ENCODE measurements around the gene MORC2. TPM values are rescaled to one million over a fixed set of nuclear protein-coding genes. Genes with fewer than 3 reads are reported as not detected.

MORC2 gene
- total RNA-seq, 4 donors from 2014 or later = 19.4 to 21.6 (median 20.9) TPM

DNA sequence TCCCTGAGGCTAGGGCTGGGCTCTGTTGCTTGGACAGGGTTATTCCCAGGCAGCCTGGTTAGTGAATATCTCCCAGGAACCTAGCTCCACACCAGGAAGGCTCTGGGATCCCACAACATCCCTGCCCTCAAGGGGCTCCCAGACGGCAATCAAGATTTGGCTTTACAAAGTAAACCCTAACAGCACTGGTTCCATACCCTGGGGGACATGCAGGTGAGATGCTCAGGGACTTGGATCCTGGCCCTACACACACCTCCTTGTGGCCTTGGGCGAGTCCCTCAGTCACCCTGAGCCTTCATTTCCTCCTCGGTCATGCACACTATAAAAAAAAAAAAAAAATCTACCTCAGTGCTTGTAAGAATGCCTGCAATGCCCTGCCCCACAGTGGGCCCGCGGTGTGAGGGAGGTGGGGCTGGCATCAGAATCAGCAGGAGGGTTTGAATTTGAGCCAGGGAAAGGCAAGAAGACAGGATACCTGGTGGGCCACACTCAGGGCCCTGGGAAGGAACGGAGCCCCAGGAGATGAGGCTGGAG lies 86.3 kb downstream of the MORC2 start:
- TF ChIP-seq, protein P1, sequence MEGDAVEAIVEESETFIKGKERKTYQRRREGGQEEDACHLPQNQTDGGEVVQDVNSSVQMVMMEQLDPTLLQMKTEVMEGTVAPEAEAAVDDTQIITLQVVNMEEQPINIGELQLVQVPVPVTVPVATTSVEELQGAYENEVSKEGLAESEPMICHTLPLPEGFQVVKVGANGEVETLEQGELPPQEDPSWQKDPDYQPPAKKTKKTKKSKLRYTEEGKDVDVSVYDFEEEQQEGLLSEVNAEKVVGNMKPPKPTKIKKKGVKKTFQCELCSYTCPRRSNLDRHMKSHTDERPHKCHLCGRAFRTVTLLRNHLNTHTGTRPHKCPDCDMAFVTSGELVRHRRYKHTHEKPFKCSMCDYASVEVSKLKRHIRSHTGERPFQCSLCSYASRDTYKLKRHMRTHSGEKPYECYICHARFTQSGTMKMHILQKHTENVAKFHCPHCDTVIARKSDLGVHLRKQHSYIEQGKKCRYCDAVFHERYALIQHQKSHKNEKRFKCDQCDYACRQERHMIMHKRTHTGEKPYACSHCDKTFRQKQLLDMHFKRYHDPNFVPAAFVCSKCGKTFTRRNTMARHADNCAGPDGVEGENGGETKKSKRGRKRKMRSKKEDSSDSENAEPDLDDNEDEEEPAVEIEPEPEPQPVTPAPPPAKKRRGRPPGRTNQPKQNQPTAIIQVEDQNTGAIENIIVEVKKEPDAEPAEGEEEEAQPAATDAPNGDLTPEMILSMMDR (IDR thresholded peaks at IDR 0.05; ENCODE audit: low read depth) = no peak

DNA sequence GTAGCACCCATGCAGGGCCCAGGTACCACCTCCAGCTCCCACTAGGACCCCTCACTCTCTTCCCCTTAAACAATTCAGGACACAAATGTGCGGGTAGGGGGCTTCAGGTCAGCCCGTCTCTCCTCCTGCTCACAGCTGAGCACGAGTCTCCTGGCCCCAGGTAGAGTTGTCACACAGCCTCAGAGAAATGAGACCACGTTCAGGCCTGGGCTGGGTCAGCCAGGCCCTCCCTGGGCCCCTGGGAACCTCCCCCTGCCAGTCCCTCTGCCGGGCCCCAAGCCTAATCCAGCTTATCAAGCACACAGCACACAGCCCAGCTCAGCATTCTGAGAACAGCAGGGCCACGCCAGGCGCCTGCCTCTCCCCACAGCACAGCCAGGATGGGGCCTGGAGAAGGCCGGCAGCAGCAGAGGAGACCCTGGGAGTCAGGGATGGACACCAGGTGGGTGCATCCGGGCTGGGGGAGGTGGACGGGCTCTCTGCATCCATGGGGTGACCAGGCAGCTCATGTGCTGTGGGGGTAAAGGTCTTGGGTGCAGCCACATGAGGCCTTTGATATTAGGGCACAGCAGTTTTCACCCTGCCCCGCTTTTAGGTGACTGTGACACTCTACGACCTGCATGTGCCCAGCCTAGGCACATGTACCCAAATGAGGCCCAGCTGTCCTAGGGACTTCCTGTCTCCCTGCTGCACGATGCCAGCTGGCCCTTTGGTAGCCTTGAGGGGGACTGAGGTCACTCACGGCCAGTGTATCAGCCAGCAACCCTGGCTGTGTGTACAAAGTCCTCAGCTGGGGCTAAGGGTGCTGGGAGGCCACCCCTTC lies 87.0 kb downstream of the MORC2 start:
- TF ChIP-seq, protein P1 (IDR thresholded peaks at IDR 0.05; ENCODE audit: low read depth) = no peak

DNA sequence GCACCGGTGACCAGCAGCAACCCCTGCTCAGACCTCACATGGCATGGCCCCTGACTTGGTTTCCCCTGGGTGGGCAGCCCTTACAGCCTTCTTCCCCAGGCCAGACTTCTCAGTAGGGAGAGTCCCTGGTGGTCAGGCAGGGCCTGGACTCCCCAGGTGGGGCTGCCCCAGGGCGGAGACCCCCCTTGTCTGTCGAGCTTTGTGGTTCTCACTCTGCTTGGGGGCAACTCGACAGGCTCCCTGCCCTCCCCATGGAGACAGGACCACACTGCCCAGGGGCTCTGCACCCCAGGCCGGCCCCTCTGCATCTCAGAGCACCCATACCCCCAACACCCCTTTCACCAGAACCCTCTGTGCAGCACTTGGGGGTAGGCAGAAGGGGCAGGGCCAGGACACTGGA lies 87.7 kb downstream of the MORC2 start:
- TF ChIP-seq, protein P1 (IDR thresholded peaks at IDR 0.05; ENCODE audit: low read depth) = no peak

DNA sequence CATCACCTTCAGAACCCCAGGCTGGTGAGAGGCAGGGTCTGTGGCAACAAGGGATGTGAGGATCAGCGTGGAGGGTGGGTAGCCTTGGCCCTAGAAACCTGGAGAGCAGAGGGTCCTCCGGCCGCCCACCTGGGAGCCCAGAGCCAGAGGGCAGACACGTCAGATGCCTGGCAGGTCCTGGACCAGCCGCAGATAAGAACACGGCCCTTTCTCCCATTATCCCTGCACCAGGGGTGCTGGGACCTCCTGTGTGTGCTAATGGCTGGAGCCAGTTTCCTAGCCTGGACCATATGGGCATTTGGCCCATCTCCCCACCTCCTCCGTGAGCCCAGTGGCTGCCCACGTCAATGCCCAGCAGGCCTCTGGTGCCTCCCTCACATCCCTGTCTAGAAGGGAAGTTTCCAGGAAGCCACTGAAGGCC lies 88.4 kb downstream of the MORC2 start:
- TF ChIP-seq, protein P1 (IDR thresholded peaks at IDR 0.05; ENCODE audit: low read depth) = no peak

DNA sequence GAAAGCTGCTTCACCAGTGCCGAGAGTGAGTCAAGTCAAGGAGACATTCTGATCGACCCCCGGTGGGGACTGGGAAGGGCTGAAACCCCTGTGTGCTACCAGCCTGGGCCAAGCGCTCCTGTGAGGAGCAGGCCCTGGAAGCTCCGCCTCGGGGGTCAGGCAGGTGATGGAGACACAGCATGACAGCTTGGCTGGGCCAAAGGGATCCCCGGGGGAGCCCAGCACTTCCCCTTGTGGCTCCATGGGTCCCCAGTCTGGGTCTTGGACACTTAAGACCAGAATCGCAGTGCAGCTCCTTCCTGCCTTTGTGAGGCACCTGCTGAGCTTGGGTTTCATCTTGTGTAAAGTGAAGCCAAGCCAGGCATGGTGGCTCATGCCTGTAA lies 89.2 kb downstream of the MORC2 start:
- TF ChIP-seq, protein P1 (IDR thresholded peaks at IDR 0.05; ENCODE audit: low read depth) = no peak

DNA sequence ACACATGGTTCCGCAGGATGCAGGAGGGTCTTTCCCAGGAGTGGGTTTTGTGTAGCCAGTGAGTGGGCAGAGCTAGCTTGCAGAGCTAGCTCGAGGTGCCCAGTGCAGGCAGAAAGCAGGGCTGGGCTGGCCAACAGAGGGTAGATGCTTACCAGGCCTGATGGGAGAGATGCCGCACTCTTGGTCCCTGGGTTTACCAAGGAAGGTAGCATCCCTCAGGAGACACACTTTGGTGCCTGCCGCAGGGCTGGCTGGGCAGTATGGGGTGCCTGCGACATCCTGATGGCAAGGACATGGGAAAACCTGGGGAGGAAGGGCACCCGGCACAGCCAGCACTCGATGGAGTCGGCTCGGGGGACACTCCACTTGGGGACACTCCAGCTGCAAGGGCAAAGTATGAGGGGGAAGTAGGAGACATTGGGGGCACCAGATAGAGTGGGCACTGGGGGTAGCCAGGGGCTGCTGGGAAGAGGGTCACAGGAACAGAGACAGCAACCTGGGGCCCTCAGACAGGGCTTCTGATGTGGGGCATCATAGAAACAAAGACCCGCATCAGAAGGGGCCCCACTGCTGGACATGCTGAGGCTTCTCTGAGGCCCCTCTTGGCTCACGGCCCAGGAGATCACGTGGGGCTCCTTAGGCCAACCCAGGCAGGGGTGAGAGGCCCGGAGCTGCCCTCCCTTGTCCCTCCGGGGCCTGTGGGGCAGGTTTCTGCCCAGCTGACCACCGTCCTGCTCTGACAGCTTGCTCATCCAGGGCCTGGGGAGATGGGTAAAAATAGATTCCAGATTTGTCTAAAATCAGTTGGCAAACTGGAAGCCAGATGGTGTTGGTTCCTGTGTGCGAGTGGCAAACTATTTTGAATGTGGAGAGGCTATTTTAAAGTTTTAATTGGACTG lies 89.8 kb downstream of the MORC2 start:
- TF ChIP-seq, protein P1 (IDR thresholded peaks at IDR 0.05; ENCODE audit: low read depth) = no peak
